Raji (cell line): ENCODE results near the gene MYRF.

ENCODE experiments used
- POLR2A ChIP-seq: IDR thresholded peaks from 2 replicates; pipeline ENCODE4 v1.6.1; 2011; ENCODE audit warnings: low read depth, low read length, control low read depth; ENCODE audit not compliant: insufficient read depth

Gene MYRF

DNA sequence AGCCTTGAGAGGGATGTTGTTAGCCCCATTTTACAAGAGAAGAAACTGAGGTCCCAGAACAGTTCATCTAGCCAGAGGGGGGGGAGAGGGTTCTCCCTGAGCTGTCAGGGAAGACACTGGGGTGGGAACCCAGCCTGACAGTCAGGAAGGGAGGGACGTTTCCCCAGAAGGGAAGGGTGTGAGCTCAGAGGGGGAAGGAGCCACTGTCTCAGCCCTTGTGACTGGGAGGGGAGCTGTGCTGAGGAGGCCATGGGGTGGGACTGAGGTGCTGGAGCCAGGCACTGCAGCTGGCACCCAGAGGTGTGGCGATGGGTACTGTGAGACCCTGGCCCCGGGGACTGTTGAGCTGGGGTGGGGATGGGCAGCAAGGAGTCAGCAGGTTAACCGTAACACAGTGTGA lies 36.6 kb upstream of the MYRF start:
- TF ChIP-seq POLR2A: no peak

- TF ChIP-seq POLR2A: no peak
Measured at GRCh38 chr11:61716478-61717285, 35.8 kb upstream of the MYRF start.

DNA sequence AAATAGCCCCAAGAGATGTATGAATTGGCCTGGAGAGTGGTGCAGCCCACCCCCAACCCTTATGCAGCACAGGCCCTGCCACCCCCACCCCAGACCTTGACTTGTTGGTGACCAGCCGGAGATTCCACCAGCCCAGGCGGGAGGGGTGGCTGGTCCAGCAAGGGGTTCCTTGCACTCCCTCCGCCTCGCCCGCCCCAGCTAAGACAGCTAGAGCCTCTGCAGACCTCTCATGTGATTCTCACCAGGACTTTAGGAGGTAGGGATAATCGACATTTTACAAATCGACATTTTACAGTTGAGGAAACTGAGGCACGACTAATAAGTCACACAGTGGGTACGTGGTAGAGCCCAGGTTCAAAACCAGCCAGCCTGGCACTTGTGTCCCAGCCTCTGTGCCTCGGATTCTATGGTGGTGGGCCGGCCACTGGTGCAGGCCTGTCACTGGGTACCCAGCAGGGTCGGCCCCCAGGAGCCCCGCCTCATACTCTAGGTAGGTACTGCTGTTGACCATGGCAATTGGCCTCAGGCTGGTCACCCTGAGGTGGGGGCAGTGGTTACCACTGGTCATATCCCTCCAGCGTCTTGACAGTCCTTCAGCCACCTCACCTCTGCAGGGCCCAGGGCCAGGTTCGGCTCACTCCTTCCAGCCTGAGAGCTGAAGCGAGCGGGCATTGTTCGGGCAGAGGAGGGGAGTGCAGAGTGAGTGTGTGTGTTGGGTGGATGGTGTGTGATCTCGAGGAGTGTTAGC lies 35.0 kb upstream of the MYRF start:
- no peak for TF ChIP-seq POLR2A

GRCh38 chr11:61718046-61718531 lies 34.3 kb upstream of the MYRF start:
- TF ChIP-seq POLR2A: no peak

GRCh38 chr11:61718621-61719302 lies 33.7 kb upstream of the MYRF start:
- TF ChIP-seq POLR2A: no peak

- TF ChIP-seq POLR2A: no peak
Measured at GRCh38 chr11:61719978-61720377, 32.5 kb upstream of the MYRF start.

GRCh38 chr11:61720597-61720996 lies 31.8 kb upstream of the MYRF start:
- TF ChIP-seq POLR2A: no peak

DNA sequence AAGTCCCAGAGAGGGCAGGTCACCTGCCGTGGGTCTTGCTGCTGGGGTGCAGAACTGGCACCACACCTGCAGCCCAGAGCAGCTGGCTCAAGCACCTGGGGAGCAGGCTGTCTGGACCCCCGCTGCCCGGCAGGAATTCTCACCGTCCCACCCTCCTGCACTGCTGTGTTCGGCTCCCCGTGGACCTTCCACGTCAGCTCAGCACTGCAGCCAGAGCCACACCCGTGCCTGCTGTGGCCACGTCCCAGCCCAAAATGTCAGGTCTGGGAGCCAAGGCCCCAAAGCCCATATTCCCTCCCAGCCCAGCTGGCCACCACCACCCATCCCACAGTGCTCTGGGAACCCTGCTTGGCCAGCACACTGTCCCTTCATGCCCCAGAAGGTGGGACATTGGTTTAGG lies 28.0 kb upstream of the MYRF start:
- TF ChIP-seq POLR2A: no peak

DNA sequence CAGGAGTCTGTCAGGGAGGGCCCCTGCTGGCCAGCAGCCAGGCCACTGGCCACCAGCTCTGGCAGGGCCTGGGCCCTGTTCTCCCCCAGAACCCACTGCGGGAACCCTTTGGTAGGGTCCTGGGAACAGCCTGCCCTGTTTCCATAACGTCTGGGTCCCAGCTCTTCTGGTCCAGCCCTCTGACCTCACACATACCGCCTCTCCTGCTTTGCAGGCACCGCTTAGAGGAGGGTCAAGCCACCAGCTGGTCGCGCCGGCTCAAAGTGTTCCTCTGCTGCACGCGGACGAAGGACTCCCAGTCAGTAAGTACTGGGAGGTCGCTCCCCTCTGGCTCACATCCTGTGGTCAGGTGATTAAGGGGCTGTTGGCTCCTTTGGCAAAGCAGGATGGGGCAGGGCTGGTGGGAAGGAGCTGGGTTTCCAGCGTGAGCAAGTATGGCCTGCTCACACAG lies 26.6 kb upstream of the MYRF start:
- no peak for TF ChIP-seq POLR2A

- no peak for TF ChIP-seq POLR2A
Measured at GRCh38 chr11:61726775-61727174, 25.7 kb upstream of the MYRF start.

DNA sequence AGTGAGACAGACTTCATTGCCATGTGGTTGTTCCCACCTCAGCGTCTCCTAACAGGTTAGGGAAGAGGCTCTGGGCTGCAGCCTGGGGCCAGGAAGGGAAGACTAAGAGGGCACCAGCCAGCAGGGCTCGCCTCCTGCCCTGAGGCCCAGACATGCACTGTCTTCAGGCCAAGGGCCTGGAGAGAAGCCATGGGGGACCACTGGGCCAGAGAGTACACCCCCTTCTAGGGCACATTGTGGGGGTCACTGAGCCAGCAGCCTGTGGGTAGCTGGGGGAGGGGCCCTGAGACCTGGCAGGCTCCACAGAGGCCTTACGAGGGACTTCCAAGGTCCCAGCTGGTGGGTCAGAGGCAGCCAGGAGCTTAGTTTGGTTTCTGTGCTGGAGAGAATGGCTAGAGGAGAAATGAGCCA lies 25.0 kb upstream of the MYRF start:
- no peak for TF ChIP-seq POLR2A

GRCh38 chr11:61728066-61728939 lies 24.1 kb upstream of the MYRF start:
- TF ChIP-seq POLR2A: no peak

DNA sequence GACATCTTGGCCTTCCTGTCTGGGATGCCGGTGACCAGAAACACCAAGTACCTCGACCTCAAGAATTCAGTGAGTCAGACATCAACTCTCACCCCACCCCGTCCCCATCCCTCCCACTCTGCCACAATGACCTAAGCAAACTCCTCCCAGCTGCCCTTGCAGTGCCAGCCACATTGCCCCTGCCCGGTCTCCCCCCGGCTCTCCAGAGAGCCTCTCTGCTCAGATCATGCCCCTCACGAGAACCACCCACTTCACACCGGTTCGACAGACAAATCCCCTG lies 23.6 kb upstream of the MYRF start:
- no peak for TF ChIP-seq POLR2A

- TF ChIP-seq POLR2A: no peak
Measured at GRCh38 chr11:61730240-61730994, 22.0 kb upstream of the MYRF start.

DNA sequence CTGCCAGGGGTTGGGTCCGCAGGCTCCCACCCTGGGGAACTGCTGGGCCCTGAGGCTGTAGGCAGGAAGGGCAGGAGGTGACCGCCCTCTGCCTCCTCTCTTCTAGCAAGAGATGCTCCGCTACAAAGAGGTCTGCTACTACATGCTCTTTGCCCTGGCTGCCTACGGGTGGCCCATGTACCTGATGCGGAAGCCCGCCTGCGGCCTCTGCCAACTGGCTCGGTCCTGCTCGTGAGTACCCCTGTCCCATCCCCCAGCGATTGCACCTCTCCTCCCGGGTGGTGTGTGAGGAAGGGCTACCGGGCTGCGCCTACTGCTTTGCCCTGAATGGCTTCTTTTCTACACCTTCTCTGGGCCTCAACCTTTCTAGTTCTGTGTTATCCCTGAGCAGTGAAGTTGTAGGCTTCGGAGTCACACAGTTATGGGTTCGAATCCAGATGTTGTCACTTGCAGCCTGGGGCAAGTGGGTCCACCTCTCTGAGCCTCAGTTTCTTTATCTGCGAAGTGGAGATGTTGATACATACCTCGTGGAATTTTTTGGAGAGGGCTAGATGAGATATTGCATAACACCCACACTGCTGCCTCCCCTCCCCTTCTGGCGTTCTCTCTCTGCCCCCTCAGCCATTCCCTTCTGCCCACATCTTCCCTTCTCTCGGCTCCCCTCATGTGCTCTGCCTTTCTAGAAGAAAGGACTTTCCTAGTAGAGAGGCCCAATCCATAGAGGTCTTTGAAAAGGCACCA lies 21.1 kb upstream of the MYRF start:
- TF ChIP-seq POLR2A: no peak
